Heart left ventricle (tissue), 13 donors: Measurements from ENCODE around the gene THADA.

Source experiments
- CTCF ChIP-seq, 12 donors: fragments of 200-600 bp; sonication (generic) in 4 of 12; IDR thresholded peaks; one replicate each; pipeline versions ENCODE4 v1.5.0 to v1.8.0; 2018 to 2022; ENCODE audit warnings: antibody characterized with exemption in 12 of 12, mild to moderate bottlenecking in 5 of 12
- POLR2A ChIP-seq, 2 donors: fragments of 450-650 bp; IDR thresholded peaks; one replicate each; pipeline ENCODE4 v1.6.1; 2017; ENCODE audit warnings: antibody characterized with exemption in 2 of 2, mild to moderate bottlenecking in 2 of 2, moderate library complexity in 2 of 2
- donor health status: ischemic (EF 13 %, LVEDD 7.1; RV severe dilation, severe dysfunction).
- donor health status: DM: no; HTN: yes; CAD: no.
- donor health status: DM: no; HTN: no; CAD: no.
- donor health status: ischemic (EF 25% LVEDD 6.9; RV normal size, moderate dysfunction).
- donor health status: ischemic (EF 25% LVEDD 5.7; RV mildly dilated, moderate dysfunction).
- donor health status: ischemic (EF 35%, LVEDD 5.7; RV mildly dilated, moderate dysfunction).
- donor health status: nonischemic (EF 11% LVEDD 7.7; RV severe dilation, severe dysfunction).
- donor health status: DM: yes; HTN: yes; CAD: no.
- donor health status: PGD.
- donor health status: ischemic (EF 29% LVEDD 5.4; RV normal size, mild dysfunction).
- donor health status: nonischemic (EF 23%, LVEDD 6.1; RV moderate dilation, normal function).

- no peak for TF ChIP-seq POLR2A (IDR thresholded peaks at IDR 0.05)
- TF ChIP-seq CTCF (IDR thresholded peaks at IDR 0.05) = no peak
Observed at GRCh38 chr2:43387092-43388062, 208.5 kb downstream of the THADA start.
